Peyer's patch (tissue), 4 donors: Measurements from ENCODE around the gene TBC1D8B. TPM values are rescaled to one million over a fixed set of nuclear protein-coding genes. Genes with fewer than 3 reads are reported as not detected.

Experiments used
- DNase-seq, 3 donors: peaks; one replicate each; pipeline ENCODE4 v3.0.0-alpha.2; 2017 to 2019
- H3K27ac ChIP-seq, 4 donors: fragments of 200-600 bp; sonication (generic); one replicate each; pipeline ENCODE4 v1.5.1; 2016 to 2019
- H3K27me3 ChIP-seq, 2 donors: fragments of 200-600 bp; sonication (generic); one replicate each; pipeline ENCODE4 v1.5.1; 2019
- H3K36me3 ChIP-seq, 3 donors: fragments of 200-600 bp; sonication (generic); one replicate each; pipeline ENCODE4 v1.5.1; 2016 to 2019
- H3K4me1 ChIP-seq, 4 donors: fragments of 200-600 bp; sonication (generic); one replicate each; pipeline ENCODE4 v1.5.1; 2016 to 2019
- H3K4me3 ChIP-seq, 4 donors: fragments of 200-600 bp; sonication (generic); 1 replicate in 3 of 4; 2 replicates in 1 of 4; pipeline ENCODE4 v1.5.1; 2016 to 2019; ENCODE audit warnings: mild to moderate bottlenecking in 1 of 4
- H3K9me3 ChIP-seq, 4 donors: fragments of 200-600 bp; sonication (generic); one replicate each; pipeline ENCODE4 v1.5.1; 2016 to 2019; ENCODE audit warnings: mild to moderate bottlenecking in 1 of 4
- CTCF ChIP-seq, 6 experiments: fragments of 450-650 bp in 4 of 6; fragments of 200-600 bp in 2 of 6; sonication (generic) in 1 of 6; IDR thresholded peaks; one replicate each; pipeline ENCODE4 v1.5.1; 2017 to 2019; ENCODE audit warnings: antibody characterized with exemption in 6 of 6, mild to moderate bottlenecking in 3 of 6, moderate library complexity in 1 of 6
- POLR2A ChIP-seq, 2 donors: fragments of 450-650 bp; IDR thresholded peaks; one replicate each; pipeline ENCODE4 v1.5.1; 2017; ENCODE audit warnings: antibody characterized with exemption in 2 of 2, mild to moderate bottlenecking in 2 of 2, moderate library complexity in 2 of 2
- total RNA-seq, 4 donors: library from RNA; depleted of rRNA; stranded (reverse); fragments of >200 nt; gene quantifications; one replicate each; pipeline ENCODE4 v1.1.0, GENCODE V29; 2016

The TBC1D8B gene
- total RNA-seq, 4 donors from 2014 or later, result 12.4 to 15.6 (median 14.2) TPM

GRCh38 chrX:106899841-106900240 lies 97.4 kb downstream of the TBC1D8B start:
- H3K27ac ChIP-seq, result no peak overlapping the region
- peaks cover 0 to 3% (median 0%) of the 10 kb centered on the region in 4 donors for H3K4me1 ChIP-seq
- H3K4me3 ChIP-seq, result no peak overlapping the region
- no peaks in the 10 kb centered on the region for H3K27me3 ChIP-seq
- DNase-seq, result no peak
- no peaks in the 10 kb centered on the region for H3K36me3 ChIP-seq
- TF ChIP-seq CTCF (IDR thresholded peaks at IDR 0.05), result no peak
- TF ChIP-seq POLR2A (IDR thresholded peaks at IDR 0.05), result no peak
- no peaks in the 10 kb centered on the region for H3K9me3 ChIP-seq

- no peak overlapping the region for H3K27ac ChIP-seq
- no peak for DNase-seq
- H3K27me3 ChIP-seq, result no peaks in the 10 kb centered on the region
- H3K36me3 ChIP-seq, result no peaks in the 10 kb centered on the region
- H3K4me1 ChIP-seq, result no peaks in the 10 kb centered on the region
- no peak for TF ChIP-seq CTCF (IDR thresholded peaks at IDR 0.05)
- TF ChIP-seq POLR2A (IDR thresholded peaks at IDR 0.05), result no peak
- H3K9me3 ChIP-seq, result no peaks in the 10 kb centered on the region
- no peak overlapping the region for H3K4me3 ChIP-seq
These were observed 98.9 kb downstream of the TBC1D8B start for GRCh38 chrX:106901341-106901740.

GRCh38 chrX:106901781-106902219 lies 99.3 kb downstream of the TBC1D8B start:
- H3K27me3 ChIP-seq, result no peaks in the 10 kb centered on the region
- no peaks in the 10 kb centered on the region for H3K9me3 ChIP-seq
- no peak for DNase-seq
- no peaks in the 10 kb centered on the region for H3K4me1 ChIP-seq
- no peaks in the 10 kb centered on the region for H3K36me3 ChIP-seq
- no peak for TF ChIP-seq CTCF (IDR thresholded peaks at IDR 0.05)
- no peak for TF ChIP-seq POLR2A (IDR thresholded peaks at IDR 0.05)
- no peak overlapping the region for H3K27ac ChIP-seq
- H3K4me3 ChIP-seq, result no peak overlapping the region

- DNase-seq, result no peak
- H3K9me3 ChIP-seq, result no peaks in the 10 kb centered on the region
- H3K27ac ChIP-seq, result no peak overlapping the region
- no peak for TF ChIP-seq CTCF (IDR thresholded peaks at IDR 0.05)
- TF ChIP-seq POLR2A (IDR thresholded peaks at IDR 0.05), result no peak
- no peaks in the 10 kb centered on the region for H3K27me3 ChIP-seq
- no peaks in the 10 kb centered on the region for H3K4me1 ChIP-seq
- H3K36me3 ChIP-seq, result no peaks in the 10 kb centered on the region
- H3K4me3 ChIP-seq, result no peak overlapping the region
These were observed 100.2 kb downstream of the TBC1D8B start for GRCh38 chrX:106902684-106903083.

- Histone ChIP-seq H3K27ac (no peak within 1 kb of the TSS), H3K36me3 (no peaks in the 10 kb centered on the region), H3K9me3 (no peaks in the 10 kb centered on the region), H3K27me3 (no peaks in the 10 kb centered on the region), H3K4me3 (no peak within 1 kb of the TSS), H3K4me1 (no peaks in the 10 kb centered on the region)
- TF ChIP-seq POLR2A (IDR thresholded peaks at IDR 0.05), result no peak
- TF ChIP-seq CTCF (IDR thresholded peaks at IDR 0.05), result no peak
- no peak for DNase-seq
These were observed 100.9 kb downstream of the TBC1D8B start, which contains the start of gene RIPPLY1 for GRCh38 chrX:106903291-106903824. TSS of gene RIPPLY1 (minus strand) at chrX:106903341. CDS start at chrX:106903287, 54 bp downstream.
